ENCODE measurements around the gene C16orf92. TPM values are rescaled to one million over a fixed set of nuclear protein-coding genes. Genes with fewer than 3 reads are reported as not detected.

The C16orf92 gene
- total and polyA plus RNA-seq, 2 experiments from 2014 or later = 0.34 TPM; not detected in 1

DNA sequence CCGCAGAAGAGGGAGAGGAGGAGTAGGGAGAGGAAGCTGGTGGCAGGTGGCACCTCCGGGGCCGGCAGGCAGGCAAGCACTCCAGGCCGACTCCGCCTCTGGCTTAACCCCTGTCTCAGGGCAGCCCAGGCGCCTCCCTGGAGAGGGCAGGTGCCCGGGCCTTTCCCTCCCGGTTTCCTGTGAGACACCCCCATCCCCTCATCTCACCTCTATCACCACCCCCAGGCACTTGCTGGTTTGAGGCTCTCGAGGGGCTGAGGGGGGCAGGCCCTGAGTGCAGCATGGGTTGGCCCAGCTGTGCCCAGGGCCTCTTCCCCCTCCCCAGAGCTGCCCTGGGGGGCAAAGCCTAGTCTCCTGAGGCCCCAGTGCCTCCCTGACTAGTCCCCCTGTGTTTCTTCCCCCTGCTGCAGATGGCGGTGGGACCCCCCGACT is 18.2 kb upstream of the C16orf92 start:
- Histone ChIP-seq H4K20me1 (replicated peaks; ENCODE audit: insufficient read depth) (0 out of 2 replicates have a peak, but pooled peaks cover 4% of the 10 kb centered on the region), H3K27ac (ENCODE audit: low read depth) (no peak overlapping the region), H2AFZ (no peak overlapping the region), H3K9me2 (ENCODE audit: insufficient read depth) (no peaks in the 10 kb centered on the region), H3K79me2 (replicated peaks; ENCODE audit: insufficient read depth) (no peaks in the 10 kb centered on the region), H3K4me1 (ENCODE audit: insufficient read depth) (peaks cover 23% of the 10 kb centered on the region), H3F3A (replicated peaks; ENCODE audit: low read depth) (no peaks in the 10 kb centered on the region), H3K27me3 (ENCODE audit: insufficient read depth) (peaks cover 9% of the 10 kb centered on the region; the same call in 1 of the 2 replicates), H3K4me3 (no peak overlapping the region), H3K36me3 (ENCODE audit: insufficient read depth) (no peaks in the 10 kb centered on the region), H3K4me2 (no peak overlapping the region)
- Mint-ChIP-seq H3K36me3 (ENCODE audit: low read depth) (peaks cover 13% of the 10 kb centered on the region; the same call in 2 of the 3 replicates), H3K27ac (no peak overlapping the region), H3K9me3 (no peaks in the 10 kb centered on the region), H3K27me3 (ENCODE audit: insufficient read depth, low read depth, poor library complexity) (peaks cover 23% of the 10 kb centered on the region), H3K4me1 (peaks cover 48% of the 10 kb centered on the region), H3K4me3 (no peak overlapping the region)
- TF ChIP-seq STAT1 (IDR thresholded peaks at IDR 0.05; ENCODE audit: unreplicated experiment) (no peak), ZNF114 (CRISPR knock-in tag; IDR thresholded peaks at IDR 0.05) (no peak), ZNF462 (CRISPR knock-in tag; IDR thresholded peaks at IDR 0.05) (no peak)
- no peak for DNase-seq (ENCODE audit: low spot score)
- ATAC-seq = no peak

GRCh38 chr16:30005341-30006094 is 17.5 kb upstream of the C16orf92 start:
- Mint-ChIP-seq H3K4me3 (no peak overlapping the region), H3K27me3 (ENCODE audit: insufficient read depth, low read depth, poor library complexity) (peaks cover 29% of the 10 kb centered on the region), H3K36me3 (ENCODE audit: low read depth) (peaks cover 13% of the 10 kb centered on the region; the same call in 2 of the 3 replicates), H3K9me3 (no peaks in the 10 kb centered on the region), H3K4me1 (peaks cover 45% of the 10 kb centered on the region), H3K27ac (no peak overlapping the region)
- no peak overlapping the region for H2AFZ ChIP-seq
- no peaks in the 10 kb centered on the region for H3K79me2 ChIP-seq (replicated peaks; ENCODE audit: insufficient read depth)
- TF ChIP-seq EZH2phosphoT487 (IDR thresholded peaks at IDR 0.05; ENCODE audit: unreplicated experiment) (no peak), CTCF (conservative IDR thresholded peaks at IDR 0.05; ENCODE audit: low read depth in 2 of 2) (peak; percentile 61 to 80)
- no peaks in the 10 kb centered on the region for H3K36me3 ChIP-seq (ENCODE audit: insufficient read depth)
- H3K4me3 ChIP-seq = no peak overlapping the region
- no peak overlapping the region for H3K27ac ChIP-seq (ENCODE audit: low read depth)
- H3F3A ChIP-seq (replicated peaks; ENCODE audit: low read depth) = no peaks in the 10 kb centered on the region
- no peak overlapping the region for H3K4me2 ChIP-seq
- 0 out of 2 replicates have a peak, but pooled peaks cover 1% of the 10 kb centered on the region for H4K20me1 ChIP-seq (replicated peaks; ENCODE audit: insufficient read depth)
- DNase-seq (ENCODE audit: low spot score) (peak; percentile 79), ATAC-seq (peak; percentile 14)
- H3K9me2 ChIP-seq (ENCODE audit: insufficient read depth) = no peaks in the 10 kb centered on the region
- peaks cover 16% of the 10 kb centered on the region for H3K27me3 ChIP-seq (ENCODE audit: insufficient read depth)
- peaks cover 19% of the 10 kb centered on the region for H3K4me1 ChIP-seq (ENCODE audit: insufficient read depth)
